GM21367 (cell line): ENCODE measurements around the gene ATP8A2.
"Not testable (repeated sequence)": the region's sequence is repeated elsewhere in the genome, so short reads cannot be mapped to it uniquely, and the experiment has no call there.

Experiments used
- ATAC-seq: cut with Tn5 transposase; IDR thresholded peaks from one replicate; pipeline ENCODE4 v1.9.1; 2021; ENCODE audit not compliant: unreplicated experiment

ATP8A2 gene

DNA sequence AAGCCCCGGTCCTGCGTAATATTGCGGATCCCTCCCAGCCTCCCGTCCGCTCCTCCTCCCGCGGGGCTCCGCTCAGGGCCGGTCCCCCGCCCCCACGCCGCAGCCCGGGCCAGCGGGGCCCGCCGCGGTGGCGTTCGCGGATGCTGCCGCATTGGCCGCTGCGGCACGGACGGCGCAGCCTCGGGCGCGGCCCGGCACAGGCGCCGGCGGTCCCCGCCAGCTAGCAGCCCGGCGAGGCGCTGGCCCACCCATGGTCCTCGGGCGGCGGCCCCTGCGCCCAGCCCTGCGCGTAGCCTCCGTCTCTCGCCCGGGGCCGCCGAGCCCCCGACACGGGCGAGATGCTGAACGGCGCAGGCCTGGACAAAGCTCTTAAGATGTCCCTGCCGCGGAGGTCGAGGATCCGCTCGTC is at the start of gene ATP8A2:
Gene ATP8A2, plus strand, starts transcription at position 100 of the 409 bp plus-strand sequence. Its CDS starts 239 bp downstream, at position 339.
- no peak for ATAC-seq

DNA sequence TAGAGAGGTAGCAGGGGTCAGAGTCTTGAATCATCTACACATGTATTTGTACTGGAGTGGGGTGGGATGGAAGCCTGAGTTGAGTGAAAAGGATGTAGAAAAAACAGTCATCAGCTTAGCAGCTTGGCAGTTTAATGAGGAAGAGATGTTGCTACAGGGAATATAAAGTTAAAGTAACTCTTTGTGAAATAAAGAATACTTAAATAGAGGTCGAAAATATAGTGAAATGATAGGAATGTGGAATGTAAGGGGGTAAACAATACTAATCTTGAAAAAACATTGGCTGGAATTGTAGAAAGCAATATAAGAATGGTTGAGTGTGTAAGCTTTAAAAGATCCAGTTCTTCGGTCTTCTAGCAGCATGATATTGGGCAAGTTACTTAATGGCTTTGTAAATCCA is 47.7 kb upstream of the ATP8A2 start:
- ATAC-seq, result no peak

GRCh38 chr13:25329706-25330105 is 42.1 kb upstream of the ATP8A2 start:
- no peak for ATAC-seq

GRCh38 chr13:25330541-25330940 is 41.2 kb upstream of the ATP8A2 start:
- ATAC-seq, result no peak

DNA sequence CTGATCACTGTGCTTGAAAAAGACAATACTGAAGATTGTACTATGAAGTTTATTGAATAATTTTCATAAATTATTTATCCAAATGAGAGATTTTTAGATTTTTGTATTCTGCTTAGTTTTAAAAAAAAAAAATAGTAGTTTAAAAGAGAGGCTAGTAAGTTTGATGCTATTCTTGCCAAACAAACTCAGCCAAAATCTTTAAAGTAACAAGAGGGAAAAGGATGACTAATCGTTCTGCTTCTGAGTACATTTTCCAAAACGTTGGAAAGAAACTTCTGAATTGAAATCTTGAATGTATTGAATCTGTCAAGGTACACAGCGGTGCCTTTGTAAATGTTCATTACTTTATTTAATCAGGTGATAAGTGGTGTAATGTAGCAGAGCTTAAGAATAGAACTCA is 35.9 kb upstream of the ATP8A2 start:
- no peak for ATAC-seq

GRCh38 chr13:25345576-25345975 is 26.2 kb upstream of the ATP8A2 start:
- ATAC-seq, result no peak

- no peak for ATAC-seq
Observed at GRCh38 chr13:25347151-25347550, 24.6 kb upstream of the ATP8A2 start.

DNA sequence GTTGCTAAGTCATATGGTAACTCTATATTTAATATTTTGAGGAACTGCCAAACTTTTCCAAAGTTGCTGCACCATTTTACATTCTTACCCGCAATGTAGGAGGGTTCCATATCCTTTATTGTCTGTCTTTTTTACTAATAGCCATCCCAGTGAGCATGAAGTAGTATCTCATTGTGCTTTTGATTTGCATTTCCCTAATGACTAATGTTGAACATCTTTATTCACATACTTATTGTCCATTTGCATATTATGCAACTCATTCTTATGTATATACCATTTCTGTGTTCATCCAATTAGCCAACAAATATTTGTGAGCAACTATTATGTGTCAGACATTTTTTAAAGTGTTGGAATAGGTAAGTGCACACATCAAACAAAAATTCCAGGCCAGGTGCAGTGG is 20.4 kb upstream of the ATP8A2 start:
- ATAC-seq, result no peak

GRCh38 chr13:25352230-25352629 is 19.5 kb upstream of the ATP8A2 start:
- ATAC-seq, result no peak

GRCh38 chr13:25352806-25353205 is 19.0 kb upstream of the ATP8A2 start:
- no peak for ATAC-seq

- no peak for ATAC-seq
Observed at GRCh38 chr13:25353344-25353743, 18.4 kb upstream of the ATP8A2 start.

DNA sequence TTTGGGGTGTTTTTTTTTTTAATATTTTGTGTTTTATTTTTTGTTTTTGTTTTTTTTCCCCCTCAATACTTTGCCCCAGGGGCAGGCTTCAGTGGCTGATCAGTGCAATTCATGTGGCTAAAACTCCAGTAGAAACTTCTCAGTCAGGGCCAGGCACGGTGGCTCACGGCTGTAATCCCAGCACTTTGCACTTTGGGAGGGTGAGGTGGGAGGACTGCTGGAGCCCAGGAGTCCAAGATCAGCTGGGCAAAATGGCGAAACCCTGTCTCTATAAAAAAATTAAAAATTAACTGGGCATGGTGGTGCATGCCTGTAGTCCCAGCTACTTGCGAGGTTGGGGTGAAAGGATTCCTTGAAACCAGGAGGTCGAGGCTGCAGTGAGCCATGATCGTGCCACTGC is 17.4 kb upstream of the ATP8A2 start:
- no peak for ATAC-seq

- ATAC-seq, result not testable (repeated sequence)
Observed at GRCh38 chr13:25360443-25360842, 11.3 kb upstream of the ATP8A2 start.

DNA sequence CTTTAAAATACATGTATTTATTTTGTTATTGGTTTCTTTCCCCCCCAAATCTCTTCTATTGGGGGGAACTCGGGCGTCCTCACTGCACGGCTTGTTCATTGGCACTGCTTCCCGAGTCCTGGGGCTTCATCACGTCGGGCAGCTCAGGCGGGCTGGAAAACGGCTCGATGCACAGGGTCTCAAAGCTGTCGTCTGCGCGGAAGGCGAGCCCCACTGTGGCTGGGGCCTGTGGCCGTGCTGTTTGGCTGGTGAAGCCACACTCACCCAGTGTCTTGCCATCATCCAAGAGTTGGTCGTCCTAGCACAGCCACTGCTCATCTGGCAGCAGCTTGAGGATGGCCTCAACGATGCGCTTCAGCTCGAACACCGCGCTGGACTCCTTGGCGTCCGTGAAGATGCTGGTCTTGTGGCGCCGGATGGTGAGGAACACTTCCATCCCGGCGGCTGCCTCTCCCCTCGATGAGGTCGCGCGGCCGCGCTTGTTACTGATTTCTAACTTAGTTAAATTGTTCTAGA is 6.0 kb upstream of the ATP8A2 start:
- ATAC-seq, result no peak

DNA sequence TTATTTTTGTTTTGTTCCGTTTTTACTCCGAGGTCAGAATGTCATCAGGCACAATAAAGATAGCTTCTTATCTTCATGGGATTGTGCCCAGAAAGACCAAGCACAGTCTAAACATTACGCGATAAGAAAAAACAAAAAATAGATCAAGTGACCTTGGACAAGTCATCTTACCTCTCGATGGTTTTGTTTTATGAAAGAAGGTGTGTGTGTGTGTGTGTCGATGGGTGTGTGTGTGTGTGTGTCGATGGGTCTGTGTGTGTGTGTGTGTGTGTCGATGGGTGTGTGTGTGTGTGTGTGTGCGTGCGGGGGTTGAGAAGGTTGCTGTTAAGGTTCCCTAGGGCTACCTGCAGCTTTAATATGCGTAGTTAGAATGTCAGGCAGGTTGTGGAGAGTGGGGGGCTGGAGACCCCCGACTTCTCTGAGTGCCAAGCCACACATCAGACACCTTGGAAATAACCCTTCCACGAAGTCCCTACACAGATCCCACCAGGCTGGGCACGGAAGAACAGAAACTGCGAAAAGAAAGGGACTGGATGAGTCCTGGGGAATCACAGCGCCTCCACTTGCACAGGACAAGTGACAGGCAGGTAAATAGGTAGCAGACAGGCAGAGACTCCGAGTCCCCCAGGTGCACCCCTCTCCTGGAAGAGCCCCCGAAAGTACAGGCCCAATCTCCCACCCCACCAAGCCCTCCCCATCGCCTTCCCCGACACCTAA is 458 bp upstream of the ATP8A2 start:
- ATAC-seq, result no peak

DNA sequence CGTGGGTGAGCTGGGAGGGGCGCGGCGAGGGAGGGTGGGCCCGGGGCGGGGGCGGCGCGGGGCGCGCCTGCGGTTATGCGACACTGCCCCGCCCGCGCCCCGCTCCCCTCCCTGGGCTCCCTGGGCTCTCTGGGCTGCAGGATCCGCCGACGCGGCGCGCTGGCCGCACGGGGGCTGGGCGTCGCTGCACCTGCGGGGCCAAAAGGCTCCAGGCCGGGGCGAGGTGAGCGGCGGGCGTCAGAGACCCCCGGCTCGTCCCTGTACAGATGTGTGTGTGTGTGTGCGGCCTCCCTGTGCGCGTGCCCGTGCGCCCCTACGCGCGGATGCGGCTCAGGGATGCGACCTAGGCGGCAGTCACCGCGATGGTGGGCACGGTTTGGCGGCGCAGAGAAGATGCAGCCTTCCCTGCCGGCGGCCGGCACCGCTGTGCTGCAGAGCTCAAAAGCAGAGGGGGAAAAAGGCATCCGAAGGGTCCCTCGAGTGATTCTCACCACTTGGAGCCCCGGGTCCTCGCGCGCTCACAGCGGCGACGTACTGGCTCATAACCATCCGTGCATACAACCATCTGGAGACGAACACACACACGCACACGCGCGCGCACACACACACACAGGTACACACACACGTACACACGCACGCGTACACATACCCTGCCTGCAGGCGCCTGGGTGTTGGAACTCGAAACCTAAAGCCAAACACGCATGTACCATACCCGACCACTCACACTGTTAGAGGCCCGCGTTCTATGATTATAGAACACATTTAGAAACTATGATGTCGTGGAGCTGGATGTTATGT is 709 bp downstream of the ATP8A2 start:
- ATAC-seq, result no peak

DNA sequence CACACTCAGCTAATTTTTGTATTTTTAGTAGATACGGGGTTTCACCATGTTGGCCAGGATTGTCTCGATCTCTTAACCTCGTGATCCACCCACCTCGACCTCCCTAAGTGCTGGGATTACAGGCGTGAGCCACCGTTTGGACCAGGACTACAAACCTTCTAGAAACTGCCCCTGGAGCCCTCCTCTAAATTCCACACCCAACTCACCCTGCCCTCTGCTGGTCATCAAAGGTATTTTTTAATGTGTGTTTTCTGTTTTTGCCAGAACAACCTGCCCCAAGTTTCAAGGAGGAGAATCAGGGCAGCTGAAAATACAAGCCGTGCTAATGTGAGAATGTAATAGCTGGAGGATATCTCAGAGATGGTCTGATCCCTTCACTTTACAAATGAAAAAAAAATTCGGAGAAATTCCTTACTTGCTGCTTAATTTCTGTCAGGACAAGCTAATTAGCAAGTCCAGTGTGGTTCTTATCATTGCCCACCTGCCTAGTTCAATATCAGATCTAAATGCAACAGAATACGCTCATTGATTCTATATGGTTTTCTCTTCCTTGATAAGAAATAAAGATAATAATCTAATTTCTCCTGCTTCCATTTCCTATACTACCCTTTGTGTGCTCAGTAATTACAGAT is 4.1 kb downstream of the ATP8A2 start:
- no peak for ATAC-seq

- ATAC-seq, result no peak
Observed at GRCh38 chr13:25377244-25377962, 5.6 kb downstream of the ATP8A2 start.

- ATAC-seq, result no peak
Observed at GRCh38 chr13:25378528-25378927, 6.8 kb downstream of the ATP8A2 start.

DNA sequence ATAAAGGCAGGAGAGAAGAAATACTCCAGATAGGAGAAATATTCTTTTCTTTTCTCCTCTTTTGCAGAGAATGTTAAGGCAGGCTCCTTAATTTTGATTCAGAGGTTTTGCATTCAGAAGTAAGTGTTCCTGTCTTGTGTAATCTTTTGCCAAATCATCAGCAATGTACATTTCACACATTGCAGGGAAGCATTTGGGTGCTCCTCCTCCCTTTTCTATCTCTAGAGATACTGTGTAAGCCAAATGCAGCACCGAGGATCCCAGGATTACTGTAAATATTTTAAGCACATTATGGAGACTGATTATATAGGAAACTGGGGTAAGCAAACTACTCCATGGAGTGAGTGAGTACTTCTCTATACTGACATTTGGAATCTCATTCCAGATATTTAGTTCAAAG is 7.2 kb downstream of the ATP8A2 start:
- no peak for ATAC-seq

- no peak for ATAC-seq
Observed at GRCh38 chr13:25380082-25380481, 8.3 kb downstream of the ATP8A2 start.
